Endothelial cell of umbilical vein (primary cell): ENCODE results near the gene CPED1. TPM values are rescaled to one million over a fixed set of nuclear protein-coding genes. Genes with fewer than 3 reads are reported as not detected.

Source experiments
- BruUV-seq: library from RNA; stranded (reverse); fragments of 400-500 nt; replicated peaks from 2 replicates; lab custom pipeline; 2021; lab: Mats Ljungman, UMichigan
- CTCF ChIA-PET: fragments of 300-600, 350-600 bp; sonication (Branson Sonifier 250); formaldehyde crosslinking; loops from one replicate; lab custom pipeline; 2021; ENCODE audit warnings: antibody characterized with exemption, inconsistent platforms; lab: Charles Lee
- POLR2A ChIA-PET: fragments of 300-600, 350-600 bp; sonication (Branson Sonifier 250); formaldehyde crosslinking; loops from one replicate; lab custom pipeline; 2021; ENCODE audit warnings: antibody characterized with exemption, inconsistent platforms; lab: Charles Lee
- DNase-seq: peaks from one replicate; pipeline ENCODE4 v3.0.0-alpha.2; 2011; ENCODE audit warnings: low read depth, low spot score
- FAIRE-seq: peaks from 2 replicates; lab custom pipeline; 2011; peaks lifted over from hg19 to GRCh38; lab: Jason Lieb, UNC
- H2AFZ ChIP-seq: 2 replicates; pipeline ENCODE4 v1.6.0; 2012; ENCODE audit warnings: low read depth, low read length, control low read depth, inconsistent platforms
- H3K27ac ChIP-seq: 2 replicates; pipeline ENCODE4 v1.5.1; 2011; ENCODE audit warnings: low read depth, mild to moderate bottlenecking, control low read depth, low read length, moderate library complexity; ENCODE audit not compliant: insufficient read depth
- H3K27me3 ChIP-seq, 2 experiments: 2 replicates each; pipeline versions ENCODE4 v1.6.0 to v1.6.1; 2011; ENCODE audit warnings: low read length in 2 of 2, mixed read lengths in 1 of 2; ENCODE audit not compliant: control insufficient read depth in 2 of 2, insufficient read depth in 2 of 2
- H3K36me3 ChIP-seq, 2 experiments: 2 replicates in 1 of 2; 3 replicates in 1 of 2; pipeline ENCODE4 v1.5.1; 2011; ENCODE audit warnings: low read length in 2 of 2, mild to moderate bottlenecking in 1 of 2, moderate library complexity in 1 of 2; ENCODE audit not compliant: control insufficient read depth in 2 of 2, insufficient read depth in 2 of 2; ENCODE audit errors: extremely low read depth in 1 of 2
- H3K4me1 ChIP-seq: 3 replicates; pipeline ENCODE4 v1.5.1; 2011; ENCODE audit warnings: mild to moderate bottlenecking, low read length; ENCODE audit not compliant: control insufficient read depth, insufficient read depth; ENCODE audit errors: extremely low read depth
- H3K4me2 ChIP-seq: 2 replicates; pipeline ENCODE4 v1.6.1; 2011; ENCODE audit warnings: low read length, control low read depth, mixed read lengths; ENCODE audit not compliant: insufficient read depth
- H3K4me3 ChIP-seq, 3 experiments: fragments of 200-600 bp in 1 of 3; sonication (generic), shearing (Covaris generic) in 1 of 3; replicated peaks in 1 of 3; 2 replicates each; pipeline ENCODE4 v1.5.1; 2011 to 2016; ENCODE audit warnings: control low read depth in 3 of 3, low read length in 3 of 3, mild to moderate bottlenecking in 2 of 3, inconsistent platforms in 1 of 3, low read depth in 1 of 3, moderate library complexity in 1 of 3; ENCODE audit not compliant: insufficient read depth in 1 of 3
- H3K79me2 ChIP-seq: 2 replicates; pipeline ENCODE4 v1.6.0; 2012; ENCODE audit warnings: low read length, inconsistent platforms; ENCODE audit not compliant: control insufficient read depth, insufficient read depth
- H3K9ac ChIP-seq: replicated peaks from 2 replicates; pipeline ENCODE3; 2011; ENCODE audit warnings: low read length, control low read depth; ENCODE audit not compliant: insufficient read depth; ENCODE audit errors: extremely low read depth
- H3K9me1 ChIP-seq: replicated peaks from 3 replicates; pipeline ENCODE4 v1.6.0; 2011; ENCODE audit warnings: mild to moderate bottlenecking, low read length; ENCODE audit not compliant: control insufficient read depth, insufficient read depth; ENCODE audit errors: extremely low read depth
- H3K9me3 ChIP-seq: replicated peaks from 2 replicates; pipeline ENCODE4 v1.5.1; 2012; ENCODE audit warnings: low read length, inconsistent platforms; ENCODE audit not compliant: control insufficient read depth, insufficient read depth
- H4K20me1 ChIP-seq: replicated peaks from 2 replicates; pipeline ENCODE3; 2011; ENCODE audit warnings: mild to moderate bottlenecking, low read length; ENCODE audit not compliant: control insufficient read depth, insufficient read depth; ENCODE audit errors: extremely low read depth
- EZH2 ChIP-seq: IDR thresholded peaks from 2 replicates; pipeline ENCODE4 v1.6.1; 2012; ENCODE audit warnings: borderline replicate concordance, low read depth, mild to moderate bottlenecking, moderate library complexity, low read length, inconsistent platforms; ENCODE audit not compliant: severe bottlenecking
- FOS ChIP-seq: IDR thresholded peaks from 2 replicates; pipeline ENCODE4 v1.6.1; 2011; ENCODE audit warnings: mild to moderate bottlenecking, low read length, moderate library complexity, borderline replicate concordance; ENCODE audit not compliant: insufficient read depth
- GATA2 ChIP-seq: IDR thresholded peaks from 2 replicates; pipeline ENCODE4 v1.7.0; 2011; ENCODE audit warnings: low read depth, mild to moderate bottlenecking, moderate library complexity, mixed read lengths, low read length; ENCODE audit not compliant: insufficient read length, insufficient read depth
- JUN ChIP-seq: IDR thresholded peaks from 2 replicates; pipeline ENCODE4 v1.6.1; 2011; ENCODE audit warnings: borderline replicate concordance, low read depth; ENCODE audit not compliant: insufficient read length, insufficient read depth
- MYC ChIP-seq: IDR thresholded peaks from one replicate; pipeline ENCODE4 v1.6.1; 2011; ENCODE audit warnings: mild to moderate bottlenecking, low read depth, low read length
- POLR2A ChIP-seq: IDR thresholded peaks from 2 replicates; pipeline ENCODE4 v1.6.1; 2012; ENCODE audit warnings: low read depth, mild to moderate bottlenecking, control low read depth, low read length
- POLR2AphosphoS5 ChIP-seq: IDR thresholded peaks from 2 replicates; pipeline ENCODE4 v1.6.1; 2012; ENCODE audit warnings: low read depth, mild to moderate bottlenecking, control low read depth, low read length, moderate library complexity; ENCODE audit not compliant: insufficient read depth
- dilution Hi-C: fragments of 300-500 bp; cut with MboI; formaldehyde crosslinking; loops from one replicate; pipeline ENCODE4 v1.15.0; 2019; ENCODE audit warnings: low sequenced_read_pairs; ENCODE audit not compliant: extremely low pct_ligation_motif_present
- intact Hi-C: fragments of 100-400 bp; cut with micrococcal nuclease; formaldehyde crosslinking; loops from one replicate; pipeline ENCODE4 v1.10.0; 2022
- polyA plus RNA-seq, 4 experiments: library from polyadenylated mRNA; depleted of rRNA in 3 of 4; stranded (reverse) in 3 of 4; unstranded in 1 of 4; fragments of >200 nt; gene quantifications; 2 replicates each; pipeline versions ENCODE4 v1.2.1 to v1.2.3, GENCODE V29; 2011 to 2012; ENCODE audit warnings: missing spikeins in 1 of 4
- total RNA-seq: library from RNA; stranded (reverse); gene quantifications from 2 replicates; pipeline ENCODE4 v1.2.3, GENCODE V29; 2021
- TF ChIP-seq, protein P1 (sequence below), 2 donors: IDR thresholded peaks; 1 replicate in 1 of 2; 2 replicates in 1 of 2; pipeline ENCODE4 v1.5.1; 2011; ENCODE audit warnings: low read length in 2 of 2, mild to moderate bottlenecking in 2 of 2, moderate library complexity in 2 of 2, control low read depth in 1 of 2, inconsistent platforms in 1 of 2, low read depth in 1 of 2; ENCODE audit not compliant: insufficient read depth in 1 of 2; ENCODE audit errors: extremely low read depth in 1 of 2
- TF ChIP-seq, protein P2 (sequence below): IDR thresholded peaks from 2 replicates; pipeline ENCODE4 v1.6.1; 2011; ENCODE audit not compliant: insufficient read depth, insufficient read length

Gene CPED1
- total and polyA plus RNA-seq, 2 donors (not counting 3 experiments of a cell fraction or from before 2014, with no cell fraction given) = 0.22 to 3.0 TPM

DNA sequence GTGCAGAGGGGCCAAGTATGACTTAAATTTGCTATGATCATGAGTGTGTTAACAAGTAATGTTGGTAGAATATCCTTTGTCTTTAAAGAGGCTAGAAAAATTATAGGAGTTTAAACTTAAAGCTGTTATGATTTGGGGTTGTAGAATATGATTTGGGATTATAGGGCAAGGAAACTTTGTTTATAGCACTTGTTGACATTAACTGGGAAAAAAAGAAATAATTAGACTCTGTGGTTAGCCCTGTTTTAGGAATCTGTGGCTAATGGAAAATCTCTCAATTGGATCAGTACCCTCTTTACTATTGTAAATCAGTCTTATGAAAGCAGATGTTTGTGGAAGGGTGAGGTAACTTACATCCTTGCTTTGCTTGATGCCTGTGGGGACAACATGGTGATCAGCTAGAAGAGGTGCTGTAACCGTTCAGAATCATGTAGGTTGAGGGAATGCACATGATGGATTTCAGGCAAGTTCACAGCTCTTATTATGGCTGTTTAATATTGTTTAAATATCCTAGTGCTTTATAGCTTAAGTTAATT, 26.8 kb upstream of the CPED1 start:
- Histone ChIP-seq H3K9me3 (no peaks in the 10 kb centered on the region), H3K4me1 (peaks cover 12% of the 10 kb centered on the region), H3K79me2 (peaks cover 7% of the 10 kb centered on the region), H3K27ac (no peak overlapping the region), H3K27me3 (no peaks in the 10 kb centered on the region), H3K4me2 (no peak overlapping the region), H3K9ac (no peak overlapping the region), H3K9me1 (no peaks in the 10 kb centered on the region), H4K20me1 (no peaks in the 10 kb centered on the region), H2AFZ (no peak overlapping the region), H3K4me3 (no peak overlapping the region), H3K36me3 (peaks cover 5 to 10% of the 10 kb centered on the region in 2 experiments)
- no peak for FAIRE-seq
- dilution Hi-C loops (no loop called here), intact Hi-C loops (no loop called here)
- no TSS peak for BruUV-seq
- TF ChIP-seq JUN (no peak), EZH2 (no peak), GATA2 (no peak), POLR2AphosphoS5 (no peak), MYC (no peak), POLR2A (no peak), FOS (no peak)
- TF ChIP-seq, protein P1, sequence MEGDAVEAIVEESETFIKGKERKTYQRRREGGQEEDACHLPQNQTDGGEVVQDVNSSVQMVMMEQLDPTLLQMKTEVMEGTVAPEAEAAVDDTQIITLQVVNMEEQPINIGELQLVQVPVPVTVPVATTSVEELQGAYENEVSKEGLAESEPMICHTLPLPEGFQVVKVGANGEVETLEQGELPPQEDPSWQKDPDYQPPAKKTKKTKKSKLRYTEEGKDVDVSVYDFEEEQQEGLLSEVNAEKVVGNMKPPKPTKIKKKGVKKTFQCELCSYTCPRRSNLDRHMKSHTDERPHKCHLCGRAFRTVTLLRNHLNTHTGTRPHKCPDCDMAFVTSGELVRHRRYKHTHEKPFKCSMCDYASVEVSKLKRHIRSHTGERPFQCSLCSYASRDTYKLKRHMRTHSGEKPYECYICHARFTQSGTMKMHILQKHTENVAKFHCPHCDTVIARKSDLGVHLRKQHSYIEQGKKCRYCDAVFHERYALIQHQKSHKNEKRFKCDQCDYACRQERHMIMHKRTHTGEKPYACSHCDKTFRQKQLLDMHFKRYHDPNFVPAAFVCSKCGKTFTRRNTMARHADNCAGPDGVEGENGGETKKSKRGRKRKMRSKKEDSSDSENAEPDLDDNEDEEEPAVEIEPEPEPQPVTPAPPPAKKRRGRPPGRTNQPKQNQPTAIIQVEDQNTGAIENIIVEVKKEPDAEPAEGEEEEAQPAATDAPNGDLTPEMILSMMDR (IDR thresholded peaks at IDR 0.05; ENCODE audit: extremely low read depth in 1 of 2, insufficient read depth in 1 of 2, low read depth in 1 of 2, low read length in 2 of 2) = no peak
- TF ChIP-seq, protein P2, sequence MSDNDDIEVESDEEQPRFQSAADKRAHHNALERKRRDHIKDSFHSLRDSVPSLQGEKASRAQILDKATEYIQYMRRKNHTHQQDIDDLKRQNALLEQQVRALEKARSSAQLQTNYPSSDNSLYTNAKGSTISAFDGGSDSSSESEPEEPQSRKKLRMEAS = no peak
- ChIA-PET CTCF (interaction anchor here (0.9 to 1.6 kb wide), 5 partner anchors 11 to 156 kb away, joined by 3 to 4 read pairs (median 3); partner anchors contain the start of gene ING3), POLR2A (interaction anchor here (0.6 kb wide), 1 partner anchor 11 kb away, joined by 6 read pairs; the partner anchor contains the start of gene ING3)
- DNase-seq = no peak
